ENCODE data around the gene CCNY. TPM values are rescaled to one million over a fixed set of nuclear protein-coding genes. Genes with fewer than 3 reads are reported as not detected.

Gene CCNY
- total RNA-seq, 1 experiment from 2014 or later, result 80.4 TPM

- peak; percentile 90 for DNase-seq (ENCODE audit: low read depth)
Observed at GRCh38 chr10:35331894-35332640, 4.2 kb upstream of the CCNY start.

GRCh38 chr10:35334297-35334696 lies 2.0 kb upstream of the CCNY start:
- DNase-seq (ENCODE audit: low read depth), result no peak

DNA sequence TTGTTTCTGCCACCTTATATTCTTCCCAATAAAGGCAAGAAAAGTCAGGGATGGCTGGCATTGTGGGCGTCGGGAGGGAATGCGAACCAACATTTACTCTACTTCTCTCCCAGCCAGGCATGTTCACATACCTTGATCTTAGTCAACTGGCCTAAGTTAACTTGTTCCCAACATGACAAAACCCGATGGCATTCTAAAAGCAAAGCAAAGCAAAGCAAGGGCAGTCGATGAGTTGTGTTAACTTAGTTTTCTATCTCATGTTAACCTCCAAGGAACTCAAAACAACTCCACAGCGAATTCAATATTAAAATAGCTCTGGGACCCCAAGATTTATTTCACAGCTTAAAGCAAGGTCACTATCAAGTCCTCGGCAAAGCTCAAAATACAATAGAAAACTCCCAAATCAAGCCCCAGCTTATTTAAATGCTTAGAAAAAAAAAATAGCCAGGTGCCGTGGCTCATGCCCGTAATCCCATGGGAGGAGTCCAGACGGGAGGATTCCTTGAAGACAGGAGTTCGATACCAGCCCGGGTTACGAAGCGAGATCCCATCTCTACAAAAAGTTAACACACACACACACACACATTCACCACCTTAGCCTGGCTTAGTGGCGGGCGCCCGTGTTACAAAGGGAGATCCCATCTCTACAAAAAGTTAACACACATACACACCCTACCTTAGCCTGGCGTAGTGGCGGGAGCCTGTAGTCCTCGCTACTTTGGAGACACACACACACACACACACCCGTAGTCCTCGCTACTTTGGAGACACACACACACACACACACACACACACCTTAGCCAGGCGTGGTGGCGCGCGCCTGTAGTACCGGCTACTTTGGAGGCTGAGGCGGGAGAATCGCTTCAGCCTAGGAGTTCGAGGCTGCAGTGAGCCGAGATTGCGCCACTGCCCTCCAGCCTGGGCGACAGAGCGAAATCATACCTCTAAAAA lies 901 bp upstream of the CCNY start:
- peak; percentile 32 for DNase-seq (ENCODE audit: low read depth)

- peak; percentile 18 for DNase-seq (ENCODE audit: low read depth)
Observed at GRCh38 chr10:35336921-35337823, 863 bp downstream of the CCNY start.

DNA sequence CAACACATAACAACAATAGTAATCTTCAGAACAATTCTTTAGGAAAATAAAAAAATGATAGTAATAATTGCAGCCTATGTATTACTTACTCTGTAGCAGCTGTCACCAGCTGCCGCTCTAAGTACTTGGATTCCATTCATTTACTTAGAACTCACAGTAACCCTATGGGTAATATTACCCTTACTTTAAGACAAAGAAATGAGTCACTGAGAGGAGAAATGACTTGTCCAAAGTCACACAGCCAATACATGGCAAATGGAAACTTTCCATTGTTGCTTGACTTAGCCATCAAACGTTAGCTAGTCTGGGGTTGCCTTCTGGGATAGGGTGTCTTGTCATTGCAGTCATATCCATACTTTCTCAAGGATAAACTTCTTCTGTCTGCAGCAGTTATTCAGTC lies 3.6 kb downstream of the CCNY start:
- peak; percentile 32 for DNase-seq (ENCODE audit: low read depth)

GRCh38 chr10:35340975-35341374 lies 4.7 kb downstream of the CCNY start:
- DNase-seq (ENCODE audit: low read depth), result no peak

- no peak for DNase-seq (ENCODE audit: low read depth)
Observed at GRCh38 chr10:35341521-35341920, 5.2 kb downstream of the CCNY start.

GRCh38 chr10:35342183-35342753 lies 6.0 kb downstream of the CCNY start:
- no peak for DNase-seq (ENCODE audit: low read depth)

- DNase-seq (ENCODE audit: low read depth), result no peak
Observed at GRCh38 chr10:35343739-35344138, 7.4 kb downstream of the CCNY start.

- DNase-seq (ENCODE audit: low read depth), result no peak
Observed at GRCh38 chr10:35345383-35345742, 9.1 kb downstream of the CCNY start.

GRCh38 chr10:35346248-35346647 lies 9.9 kb downstream of the CCNY start:
- no peak for DNase-seq (ENCODE audit: low read depth)

GRCh38 chr10:35347121-35347562 lies 10.8 kb downstream of the CCNY start:
- DNase-seq (ENCODE audit: low read depth), result no peak

DNA sequence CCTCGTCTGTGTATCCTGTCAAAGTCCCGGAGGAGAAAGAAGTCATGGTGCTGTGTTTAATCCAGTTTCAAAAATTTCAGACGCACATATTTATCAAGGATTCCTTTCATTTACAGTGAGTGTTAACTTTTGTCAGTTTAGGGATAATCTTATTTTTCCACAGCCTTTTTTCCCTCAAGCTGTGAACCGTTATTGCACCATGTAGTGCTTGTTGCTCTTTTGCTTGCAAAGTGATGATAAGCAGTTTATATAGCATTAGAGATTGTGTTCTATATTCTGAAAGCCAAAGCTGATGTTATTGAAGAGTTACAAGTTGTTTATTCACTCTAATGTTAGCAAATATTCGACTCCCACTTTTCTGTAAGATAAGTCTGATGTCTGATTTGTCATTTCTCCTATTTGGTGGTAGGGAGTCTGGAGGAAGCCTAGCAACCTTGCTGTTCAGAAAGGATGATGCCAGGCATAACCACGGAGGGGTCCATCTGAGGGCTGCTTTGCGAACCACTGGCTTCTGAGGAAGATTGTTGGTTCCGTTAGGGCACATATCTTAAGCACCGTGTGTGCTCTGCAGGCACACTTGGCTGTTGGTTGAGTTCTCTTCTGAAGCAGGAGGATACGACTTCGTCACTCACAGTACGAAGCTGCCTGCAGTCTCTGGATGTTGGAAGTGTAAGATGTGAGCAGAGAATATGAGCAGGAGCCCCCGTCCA lies 11.7 kb downstream of the CCNY start:
- no peak for DNase-seq (ENCODE audit: low read depth)

DNA sequence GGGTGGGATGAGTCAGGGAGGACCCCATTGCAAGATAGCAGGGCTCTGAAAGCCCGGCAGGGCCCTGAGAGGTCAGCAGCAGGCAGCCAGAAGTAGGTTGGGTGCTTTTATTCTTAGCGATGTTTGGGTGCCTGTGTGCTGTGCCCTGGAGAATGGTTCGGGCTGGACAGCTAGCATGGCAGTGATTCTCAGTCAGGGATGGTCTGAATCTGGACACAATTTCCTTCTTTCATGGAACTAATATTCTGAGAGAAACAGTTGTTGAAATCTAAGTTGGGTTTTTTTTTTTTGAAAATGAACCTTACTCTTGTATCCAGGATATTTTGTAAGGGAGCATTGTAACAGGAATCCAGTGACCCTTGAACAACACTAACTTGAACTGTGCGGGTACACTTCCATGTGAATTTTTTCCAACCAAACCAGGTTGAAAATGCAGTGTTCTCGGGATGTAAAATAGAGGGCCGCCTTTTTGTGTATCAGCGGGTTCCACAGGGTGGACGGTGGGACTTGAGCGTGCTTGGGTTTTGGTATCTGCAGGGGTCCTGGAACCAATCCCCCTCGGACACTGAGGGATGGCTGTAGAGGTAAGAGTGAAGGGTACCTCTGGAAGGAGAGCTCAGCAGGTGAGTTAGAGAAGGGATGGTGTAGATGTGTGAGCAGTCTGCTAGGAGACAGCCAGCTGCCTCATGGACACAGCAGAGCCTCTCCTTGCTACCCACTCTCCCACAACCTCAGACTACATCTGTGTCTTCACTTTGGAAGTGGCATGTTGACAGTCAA lies 12.5 kb downstream of the CCNY start:
- no peak for DNase-seq (ENCODE audit: low read depth)

- no peak for DNase-seq (ENCODE audit: low read depth)
Observed at GRCh38 chr10:35349389-35349915, 13.1 kb downstream of the CCNY start.

GRCh38 chr10:35351021-35351420 lies 14.7 kb downstream of the CCNY start:
- DNase-seq (ENCODE audit: low read depth), result no peak

DNA sequence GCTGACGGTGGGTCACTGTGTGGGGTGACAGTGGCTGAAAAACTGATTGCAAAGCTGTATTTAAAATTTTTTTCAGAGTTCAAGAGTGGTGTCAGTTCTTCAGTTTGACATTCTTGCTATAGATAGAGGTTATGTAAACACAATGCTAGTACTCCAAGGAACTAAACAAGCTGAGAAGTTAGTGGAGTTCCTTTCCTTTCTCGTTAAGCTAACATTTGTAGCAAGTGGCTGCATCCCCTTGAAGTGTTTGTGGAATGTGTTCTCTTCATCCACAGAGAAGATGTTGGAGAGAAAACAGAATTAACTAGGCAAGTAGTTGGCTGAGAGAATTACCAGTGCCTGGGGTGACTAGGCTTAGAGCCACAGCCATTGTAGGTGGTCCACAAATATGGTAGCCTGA lies 15.8 kb downstream of the CCNY start:
- no peak for DNase-seq (ENCODE audit: low read depth)

DNA sequence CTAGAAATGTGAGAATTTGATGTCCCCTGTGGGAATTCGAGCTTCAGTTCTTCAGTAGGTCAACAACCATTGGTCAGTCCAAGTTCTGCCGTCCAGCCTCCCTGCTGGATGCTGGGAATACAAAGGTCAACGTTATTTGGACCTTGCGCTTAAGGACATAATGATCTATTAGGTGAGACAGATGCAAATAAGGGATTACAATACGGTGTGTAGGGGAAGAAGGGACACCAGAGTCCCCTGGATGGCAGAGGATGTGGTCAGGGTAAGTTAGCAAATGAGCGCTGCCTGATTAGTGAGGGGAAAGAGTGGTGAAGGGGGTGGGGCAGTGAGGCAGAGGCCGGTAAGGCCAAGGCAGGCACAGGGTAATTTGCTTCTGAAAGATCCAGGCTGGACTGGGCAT lies 16.2 kb downstream of the CCNY start:
- DNase-seq (ENCODE audit: low read depth), result no peak

DNA sequence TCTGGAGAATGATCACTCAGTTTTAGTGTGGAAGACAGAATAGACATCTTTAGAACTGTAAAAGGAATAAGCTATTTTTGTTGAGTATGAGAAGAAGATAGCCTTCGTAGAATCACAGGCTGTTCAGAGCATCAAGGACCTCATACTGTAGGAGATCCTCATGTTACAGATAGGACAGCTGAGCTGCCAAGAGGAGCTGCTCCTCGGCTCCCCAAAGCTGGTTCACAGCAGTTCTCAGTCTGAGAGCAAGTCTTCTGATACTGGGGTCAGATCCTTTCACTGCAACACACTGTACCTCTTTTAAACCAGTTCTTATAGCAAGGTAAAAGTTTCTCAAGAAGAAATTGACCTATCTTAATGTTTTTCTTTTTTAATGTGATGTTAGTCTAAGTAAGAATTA lies 17.1 kb downstream of the CCNY start:
- no peak for DNase-seq (ENCODE audit: low read depth)

All from HT1080 (cell line).